Transverse colon (tissue), 4 donors: ENCODE measurements around the gene S100A14.
"Not testable (repeated sequence)": the region's sequence is repeated elsewhere in the genome, so short reads cannot be mapped to it uniquely, and the experiment has no call there.

Source experiments
- POLR2A ChIP-seq: fragments of 450-650 bp; IDR thresholded peaks from one replicate; pipeline ENCODE4 v1.6.1; 2016; ENCODE audit warnings: antibody characterized with exemption, mild to moderate bottlenecking, moderate library complexity
- POLR2AphosphoS5 ChIP-seq, 3 donors: sonication (generic); formaldehyde crosslinking; IDR thresholded peaks; one replicate each; pipeline ENCODE4 v1.6.1; 2016; ENCODE audit warnings: antibody characterized with exemption in 3 of 3
- TF ChIP-seq, protein P1 (sequence below), 5 experiments: fragments of 200-600 bp in 3 of 5; fragments of 450-650 bp in 2 of 5; sonication (generic) in 3 of 5; IDR thresholded peaks; 1 replicate in 2 of 5; 2 replicates in 3 of 5; pipeline ENCODE4 v1.5.1; 2016 to 2017; ENCODE audit warnings: antibody characterized with exemption in 5 of 5, inconsistent platforms in 3 of 5, mild to moderate bottlenecking in 2 of 5, moderate library complexity in 1 of 5

DNA sequence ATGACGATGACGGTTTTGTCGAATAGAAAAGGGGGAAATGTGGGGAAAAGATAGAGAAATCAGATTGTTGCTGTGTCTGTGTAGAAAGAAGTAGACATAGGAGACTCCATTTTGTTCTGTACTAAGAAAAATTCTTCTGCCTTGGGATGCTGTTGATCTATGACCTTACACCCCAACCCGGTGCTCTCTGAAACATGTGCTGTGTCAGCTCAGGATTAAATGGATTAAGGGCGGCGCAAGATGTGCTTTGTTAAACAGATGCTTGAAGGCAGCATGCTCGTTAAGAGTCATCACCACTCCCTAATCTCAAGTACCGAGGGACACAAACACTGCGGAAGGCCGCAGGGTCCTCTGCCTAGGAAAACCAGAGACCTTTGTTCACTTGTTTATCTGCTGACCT lies 40.6 kb downstream of the S100A14 start:
- TF ChIP-seq POLR2A; POLR2AphosphoS5 (IDR thresholded peaks at IDR 0.05): not testable (repeated sequence)
- TF ChIP-seq, protein P1, sequence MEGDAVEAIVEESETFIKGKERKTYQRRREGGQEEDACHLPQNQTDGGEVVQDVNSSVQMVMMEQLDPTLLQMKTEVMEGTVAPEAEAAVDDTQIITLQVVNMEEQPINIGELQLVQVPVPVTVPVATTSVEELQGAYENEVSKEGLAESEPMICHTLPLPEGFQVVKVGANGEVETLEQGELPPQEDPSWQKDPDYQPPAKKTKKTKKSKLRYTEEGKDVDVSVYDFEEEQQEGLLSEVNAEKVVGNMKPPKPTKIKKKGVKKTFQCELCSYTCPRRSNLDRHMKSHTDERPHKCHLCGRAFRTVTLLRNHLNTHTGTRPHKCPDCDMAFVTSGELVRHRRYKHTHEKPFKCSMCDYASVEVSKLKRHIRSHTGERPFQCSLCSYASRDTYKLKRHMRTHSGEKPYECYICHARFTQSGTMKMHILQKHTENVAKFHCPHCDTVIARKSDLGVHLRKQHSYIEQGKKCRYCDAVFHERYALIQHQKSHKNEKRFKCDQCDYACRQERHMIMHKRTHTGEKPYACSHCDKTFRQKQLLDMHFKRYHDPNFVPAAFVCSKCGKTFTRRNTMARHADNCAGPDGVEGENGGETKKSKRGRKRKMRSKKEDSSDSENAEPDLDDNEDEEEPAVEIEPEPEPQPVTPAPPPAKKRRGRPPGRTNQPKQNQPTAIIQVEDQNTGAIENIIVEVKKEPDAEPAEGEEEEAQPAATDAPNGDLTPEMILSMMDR (IDR thresholded peaks at IDR 0.05) = not testable (repeated sequence)
